Measurements from ENCODE around the gene PTPRG.

PTPRG gene

DNA sequence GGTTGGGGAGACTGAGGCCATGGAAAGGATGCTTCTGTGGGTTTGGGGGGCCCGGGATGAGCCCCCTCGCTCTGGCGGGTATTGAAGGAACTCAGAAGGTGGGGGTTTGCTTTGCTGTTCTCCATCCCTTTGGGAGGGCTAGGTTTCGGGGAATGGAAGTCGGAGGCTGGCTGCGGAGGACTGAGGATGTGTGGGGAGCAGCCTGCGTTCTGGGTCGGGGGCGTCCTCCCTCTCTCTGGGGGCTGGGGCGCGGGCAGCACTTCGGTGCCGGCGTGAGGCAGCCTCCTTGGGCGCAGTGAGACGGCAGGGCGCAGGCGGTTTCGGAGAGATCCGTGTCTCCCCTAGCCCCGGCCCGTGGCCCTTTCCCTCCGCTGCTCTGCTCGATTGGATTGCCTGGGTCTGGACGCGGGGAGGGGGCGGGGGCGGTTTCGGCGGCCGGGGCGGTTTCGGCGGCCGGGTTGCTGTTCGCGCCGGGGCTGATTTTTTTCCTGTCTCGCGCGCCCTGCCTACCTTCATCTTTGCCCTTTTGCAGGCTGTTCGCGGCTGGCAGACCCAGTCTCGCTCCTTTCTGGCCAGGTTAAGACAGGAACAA lies 1.4 kb downstream of the PTPRG start:
- DNase-seq (ENCODE audit: low read depth) = no peak

GRCh38 chr3:61563313-61564271 lies 2.2 kb downstream of the PTPRG start:
- DNase-seq (ENCODE audit: low read depth) = no peak

GRCh38 chr3:61564395-61565059 lies 3.2 kb downstream of the PTPRG start:
- DNase-seq (ENCODE audit: low read depth) = no peak

- DNase-seq (ENCODE audit: low read depth) = no peak
These were observed 4.2 kb downstream of the PTPRG start for GRCh38 chr3:61565569-61565968.

- no peak for DNase-seq (ENCODE audit: low read depth)
These were observed 6.8 kb downstream of the PTPRG start for GRCh38 chr3:61568127-61568526.

DNA sequence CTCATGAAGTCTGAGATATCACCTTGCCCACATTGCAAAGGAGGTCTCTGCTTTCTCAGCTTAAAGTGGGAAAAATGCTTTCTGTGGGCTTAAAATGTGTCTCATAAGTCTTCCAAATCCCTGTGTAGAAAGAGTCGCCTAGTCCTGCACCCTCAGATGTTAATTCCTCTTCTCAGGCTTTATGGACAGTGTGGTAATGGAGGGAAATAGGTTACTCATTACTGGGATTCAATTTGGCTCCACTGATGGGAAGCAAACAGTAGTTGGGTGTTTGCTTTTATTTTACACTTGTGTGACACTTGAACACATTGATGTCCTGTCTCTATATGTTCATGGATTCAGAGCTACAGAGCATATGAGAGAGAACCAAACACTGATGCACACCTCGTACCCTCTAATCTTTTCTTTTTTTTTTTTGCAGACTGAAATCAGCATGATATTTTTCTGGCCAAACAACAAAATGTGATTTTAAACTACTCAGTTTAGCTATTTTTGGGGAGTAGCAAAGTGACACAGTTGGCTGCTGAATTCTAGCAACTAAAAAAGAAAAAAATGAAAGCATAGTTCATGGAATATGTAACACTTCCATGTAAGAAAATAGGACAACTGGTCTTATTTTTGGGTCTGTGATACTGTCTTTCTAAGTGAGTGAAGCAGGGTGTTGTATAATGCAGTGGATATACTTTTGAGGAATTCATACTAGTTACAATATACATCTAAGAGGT lies 8.6 kb downstream of the PTPRG start:
- no peak for DNase-seq (ENCODE audit: low read depth)

- DNase-seq (ENCODE audit: low read depth) = no peak
These were observed 9.4 kb downstream of the PTPRG start for GRCh38 chr3:61570813-61571212.

DNA sequence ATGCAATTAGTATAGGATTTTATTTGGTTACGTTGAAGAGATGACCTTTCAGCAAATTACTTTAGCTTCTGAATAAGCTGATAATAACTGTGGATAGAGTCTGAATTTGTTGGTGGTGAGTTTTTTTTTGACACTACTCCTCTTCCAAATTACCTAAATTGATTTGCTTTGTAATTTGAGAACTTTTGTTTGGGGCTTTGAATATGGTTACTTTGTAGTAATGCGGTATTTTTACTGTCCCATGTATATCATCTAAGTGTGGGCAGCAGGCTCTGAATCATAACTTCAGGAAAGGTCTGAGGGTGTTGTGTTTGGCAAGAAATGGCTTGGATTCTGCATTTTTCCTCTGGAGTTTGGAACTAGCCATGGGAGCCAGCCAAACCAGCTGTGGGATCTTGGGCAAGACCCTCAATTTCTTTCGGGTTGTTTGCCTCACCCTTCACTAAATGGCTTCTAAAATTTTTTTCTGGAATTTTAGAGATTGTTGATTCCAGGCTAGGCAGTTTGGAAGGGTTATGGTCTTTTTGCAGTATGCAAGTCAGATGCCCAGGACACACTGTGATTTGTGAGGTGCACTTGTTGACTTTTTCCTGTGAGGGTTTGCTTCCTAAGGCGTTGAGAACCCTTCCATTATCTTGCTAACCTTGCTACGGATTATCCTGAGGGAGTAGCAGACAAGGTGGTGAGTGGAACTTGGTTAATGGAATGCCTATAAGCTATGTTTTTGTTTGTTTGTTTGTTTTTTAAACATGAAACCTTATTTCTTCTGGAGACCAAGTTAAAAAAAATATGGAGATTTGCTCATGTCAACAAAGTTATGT lies 10.4 kb downstream of the PTPRG start:
- DNase-seq (ENCODE audit: low read depth) = no peak

GRCh38 chr3:61572879-61573278 lies 11.5 kb downstream of the PTPRG start:
- no peak for DNase-seq (ENCODE audit: low read depth)

GRCh38 chr3:61573441-61573840 lies 12.1 kb downstream of the PTPRG start:
- DNase-seq (ENCODE audit: low read depth) = no peak

GRCh38 chr3:61574854-61575253 lies 13.5 kb downstream of the PTPRG start:
- no peak for DNase-seq (ENCODE audit: low read depth)

GRCh38 chr3:61575893-61576292 lies 14.5 kb downstream of the PTPRG start:
- DNase-seq (ENCODE audit: low read depth) = no peak

DNA sequence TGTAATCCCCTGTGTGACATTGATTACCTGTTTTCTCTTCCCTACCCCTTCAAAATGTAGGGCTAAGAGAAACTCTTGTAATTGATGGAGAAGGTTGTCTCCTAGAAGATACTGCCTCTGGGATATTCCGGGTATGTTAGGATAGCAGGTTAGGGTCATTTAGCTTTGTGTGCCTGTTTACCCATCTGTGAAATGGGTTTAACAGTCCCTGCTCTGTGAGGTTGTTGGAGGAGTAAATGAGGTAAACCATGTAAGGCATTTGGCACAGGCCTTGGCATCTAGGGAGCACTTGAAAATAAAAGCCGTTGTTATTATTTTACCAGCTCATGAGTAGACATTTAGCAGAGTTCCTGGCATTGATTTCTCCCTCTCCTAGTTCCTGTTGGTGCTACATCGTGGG lies 16.4 kb downstream of the PTPRG start:
- DNase-seq (ENCODE audit: low read depth) = no peak

- no peak for DNase-seq (ENCODE audit: low read depth)
These were observed 17.4 kb downstream of the PTPRG start for GRCh38 chr3:61578667-61579367.

DNA sequence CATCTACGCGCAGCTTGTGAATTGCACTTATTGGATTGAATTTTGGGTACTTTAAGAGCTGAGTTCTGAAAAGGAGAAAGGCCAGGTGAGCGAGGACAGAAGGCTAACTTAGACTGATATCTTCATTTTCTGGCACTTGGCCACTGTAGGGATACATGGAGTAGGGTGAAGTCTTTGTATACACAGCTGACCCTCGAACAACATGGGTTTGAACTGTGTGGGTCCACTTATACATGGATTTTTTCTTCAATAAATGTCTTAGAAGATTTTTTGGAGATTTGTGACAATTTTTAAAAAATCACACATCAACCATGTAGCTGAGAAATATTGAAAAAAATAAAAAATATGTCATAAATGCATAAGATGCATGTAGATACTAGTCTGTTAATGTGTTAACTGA lies 18.3 kb downstream of the PTPRG start:
- no peak for DNase-seq (ENCODE audit: low read depth)

- DNase-seq (ENCODE audit: low read depth) = no peak
These were observed 19.7 kb downstream of the PTPRG start for GRCh38 chr3:61580982-61581643.

- no peak for DNase-seq (ENCODE audit: low read depth)
These were observed 20.9 kb downstream of the PTPRG start for GRCh38 chr3:61582287-61582686.

DNA sequence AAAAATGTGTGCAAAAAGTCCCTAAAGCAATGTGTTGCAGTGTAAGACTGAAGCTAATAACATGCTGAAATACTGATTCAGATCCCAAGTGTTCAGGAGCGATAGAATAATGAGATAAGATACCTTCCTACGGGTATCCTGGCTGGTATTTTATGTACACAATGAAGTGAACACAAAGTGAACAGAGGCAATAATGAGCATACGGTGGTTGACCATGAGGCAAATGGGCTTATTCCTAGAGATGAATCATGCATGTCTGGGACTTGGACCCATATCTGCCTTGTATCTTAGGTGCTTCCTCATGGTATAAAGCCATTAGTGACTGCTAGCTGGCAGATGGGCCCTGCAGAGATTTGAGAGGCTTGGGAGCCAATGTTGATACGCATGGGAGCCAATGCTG lies 21.5 kb downstream of the PTPRG start:
- no peak for DNase-seq (ENCODE audit: low read depth)

- DNase-seq (ENCODE audit: low read depth) = no peak
These were observed 22.8 kb downstream of the PTPRG start for GRCh38 chr3:61583890-61584875.
